Measurements from ENCODE around the gene GIMAP2.

Gene GIMAP2

DNA sequence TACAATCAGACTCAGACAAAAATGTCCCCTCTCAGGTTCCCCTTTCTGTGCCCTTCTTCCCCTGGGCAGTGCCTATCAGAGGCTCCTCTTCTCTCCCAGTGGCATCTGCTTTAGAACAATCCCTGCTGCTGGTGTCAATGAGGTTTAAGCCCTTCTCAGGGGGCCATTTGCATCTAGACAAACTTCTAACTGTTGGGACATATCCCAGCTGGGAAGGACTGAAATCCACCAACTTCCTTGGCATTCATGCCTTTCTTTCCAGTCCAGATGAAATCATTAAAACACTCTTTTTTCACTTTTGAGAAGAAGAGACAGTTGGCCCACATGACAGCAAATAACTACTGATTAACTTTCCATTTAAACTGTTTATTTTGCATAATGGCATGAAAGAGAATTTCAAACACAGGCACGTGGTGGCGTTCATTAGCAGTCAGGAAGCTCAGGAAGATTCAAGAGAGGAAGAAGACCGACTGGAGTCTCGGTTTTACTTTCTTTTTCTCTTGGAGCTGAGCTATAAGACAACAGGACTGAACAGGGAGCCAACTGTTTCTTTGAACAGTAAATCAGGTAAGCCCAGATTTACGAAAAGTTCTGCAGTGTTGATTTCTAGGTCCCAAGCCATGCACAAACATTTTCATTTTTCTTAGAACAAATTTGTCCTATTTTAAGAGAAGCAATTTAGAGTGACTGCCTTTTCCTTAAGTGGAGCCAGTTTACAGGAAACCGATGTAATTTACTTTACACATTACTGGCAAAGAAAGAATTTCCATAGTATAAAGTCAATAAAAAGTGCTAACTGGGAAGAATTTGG lies at the start of gene GIMAP2:
TSS of gene GIMAP2 (plus strand) at position 488 of the 811 bp plus-strand sequence. CDS start 1,354 bp downstream, outside the sequence.
- Histone ChIP-seq H3K36me3 (ENCODE audit: insufficient read depth, low read length) (peaks cover 36% of the 10 kb centered on the region), H3K27ac (ENCODE audit: low read length) (peak within 1 kb of the TSS; percentile 89), H3K9ac (ENCODE audit: low read depth, low read length) (peak within 1 kb of the TSS; percentile 76), H3K4me2 (ENCODE audit: insufficient read depth, low read length) (peak within 1 kb of the TSS; percentile 60), H3K27me3 (ENCODE audit: insufficient read depth, low read length, poor library complexity) (no peaks in the 10 kb centered on the region), H2AFZ (ENCODE audit: low read depth, low read length) (peak within 1 kb of the TSS; percentile 59), H4K20me1 (ENCODE audit: insufficient read depth, low read length) (no peaks in the 10 kb centered on the region), H3K9me3 (ENCODE audit: insufficient read depth, low read length, severe bottlenecking) (no peaks in the 10 kb centered on the region), H3K79me2 (ENCODE audit: insufficient read depth, low read length) (peaks cover 68% of the 10 kb centered on the region), H3K4me1 (ENCODE audit: insufficient read depth, low read length) (peaks cover 68% of the 10 kb centered on the region), H3K4me3 (ENCODE audit: low read depth in 1 of 2, low read length in 2 of 2) (peak within 1 kb of the TSS; percentile 33 to 62)
- no peak for TF ChIP-seq EZH2 (IDR thresholded peaks at IDR 0.05; ENCODE audit: borderline replicate concordance, low read depth, low read length, severe bottlenecking)
- peak; percentile 46 for TF ChIP-seq CTCF (IDR thresholded peaks at IDR 0.05; ENCODE audit: borderline replicate concordance, extremely low read depth, low read length, poor library complexity, severe bottlenecking)
- peak; percentile 80 for ATAC-seq (ENCODE audit: insufficient read depth, low read depth)
- DNase-seq: peak; percentile 64

- no peak overlapping the region for H3K4me2 ChIP-seq (ENCODE audit: insufficient read depth, low read length)
- H3K36me3 ChIP-seq (ENCODE audit: insufficient read depth, low read length): no peaks in the 10 kb centered on the region
- no peaks in the 10 kb centered on the region for H3K27me3 ChIP-seq (ENCODE audit: insufficient read depth, low read length, poor library complexity)
- H3K4me3 ChIP-seq (ENCODE audit: low read depth in 1 of 2, low read length in 2 of 2): no peak overlapping the region
- H3K9ac ChIP-seq (ENCODE audit: low read depth, low read length): no peak overlapping the region
- ATAC-seq (ENCODE audit: insufficient read depth, low read depth) (no peak), DNase-seq (no peak)
- peak overlapping the region; percentile 45 for H2AFZ ChIP-seq (ENCODE audit: low read depth, low read length)
- H3K79me2 ChIP-seq (ENCODE audit: insufficient read depth, low read length): no peaks in the 10 kb centered on the region
- H3K9me3 ChIP-seq (ENCODE audit: insufficient read depth, low read length, severe bottlenecking): peaks cover 23% of the 10 kb centered on the region
- peaks cover 20% of the 10 kb centered on the region for H3K4me1 ChIP-seq (ENCODE audit: insufficient read depth, low read length)
- H4K20me1 ChIP-seq (ENCODE audit: insufficient read depth, low read length): no peaks in the 10 kb centered on the region
- no peak overlapping the region for H3K27ac ChIP-seq (ENCODE audit: low read length)
- no peak for TF ChIP-seq CTCF (IDR thresholded peaks at IDR 0.05; ENCODE audit: borderline replicate concordance, extremely low read depth, low read length, poor library complexity, severe bottlenecking)
- TF ChIP-seq EZH2 (IDR thresholded peaks at IDR 0.05; ENCODE audit: borderline replicate concordance, low read depth, low read length, severe bottlenecking): no peak
Measured at GRCh38 chr7:150641854-150642253, 43.7 kb upstream of the GIMAP2 start.

DNA sequence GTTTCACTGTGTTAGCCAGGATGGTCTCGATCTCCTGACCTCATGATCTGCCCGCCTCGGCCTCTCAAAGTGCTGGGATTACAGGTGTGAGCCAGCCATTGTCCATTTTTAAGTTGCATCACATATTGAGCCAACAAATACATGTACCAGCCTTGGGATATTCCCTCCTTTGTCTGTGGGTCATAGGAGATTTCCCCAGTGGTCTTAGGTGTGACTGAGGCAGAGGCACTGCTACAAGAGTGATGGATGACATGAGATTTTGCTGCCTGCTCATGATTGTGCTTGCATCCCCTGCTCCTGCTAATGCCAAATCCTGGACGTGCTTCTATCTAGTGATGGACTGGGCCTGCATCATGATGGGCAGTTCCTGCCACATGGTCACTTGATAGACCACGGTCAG lies 42.6 kb upstream of the GIMAP2 start:
- TF ChIP-seq EZH2 (IDR thresholded peaks at IDR 0.05; ENCODE audit: borderline replicate concordance, low read depth, low read length, severe bottlenecking) (no peak), CTCF (IDR thresholded peaks at IDR 0.05; ENCODE audit: borderline replicate concordance, extremely low read depth, low read length, poor library complexity, severe bottlenecking) (no peak)
- H3K79me2 ChIP-seq (ENCODE audit: insufficient read depth, low read length): no peaks in the 10 kb centered on the region
- H3K27me3 ChIP-seq (ENCODE audit: insufficient read depth, low read length, poor library complexity): no peaks in the 10 kb centered on the region
- no peaks in the 10 kb centered on the region for H3K36me3 ChIP-seq (ENCODE audit: insufficient read depth, low read length)
- H3K27ac ChIP-seq (ENCODE audit: low read length): no peak overlapping the region; the same call in 1 of the 2 replicates
- H4K20me1 ChIP-seq (ENCODE audit: insufficient read depth, low read length): no peaks in the 10 kb centered on the region
- H3K4me1 ChIP-seq (ENCODE audit: insufficient read depth, low read length): peaks cover 20% of the 10 kb centered on the region
- no peak overlapping the region for H3K9ac ChIP-seq (ENCODE audit: low read depth, low read length)
- no peak overlapping the region for H3K4me3 ChIP-seq (ENCODE audit: low read depth in 1 of 2, low read length in 2 of 2)
- no peak overlapping the region for H3K4me2 ChIP-seq (ENCODE audit: insufficient read depth, low read length)
- DNase-seq (no peak), ATAC-seq (ENCODE audit: insufficient read depth, low read depth) (no peak)
- H2AFZ ChIP-seq (ENCODE audit: low read depth, low read length): no peak overlapping the region
- peaks cover 18% of the 10 kb centered on the region for H3K9me3 ChIP-seq (ENCODE audit: insufficient read depth, low read length, severe bottlenecking)
